HG03354 (cell line): ENCODE results near the gene GTPBP2.

Source experiments
- ATAC-seq: cut with Tn5 transposase; IDR thresholded peaks from one replicate; pipeline ENCODE4 v1.9.1; 2021; ENCODE audit warnings: mild to moderate bottlenecking; ENCODE audit not compliant: unreplicated experiment, poor library complexity, severe bottlenecking

The GTPBP2 gene

GRCh38 chr6:43588194-43588593 is 40.9 kb downstream of the GTPBP2 start:
- ATAC-seq: no peak

GRCh38 chr6:43584892-43585570 is 44.0 kb downstream of the GTPBP2 start:
- no peak for ATAC-seq

GRCh38 chr6:43582911-43583310 is 46.2 kb downstream of the GTPBP2 start:
- no peak for ATAC-seq

GRCh38 chr6:43579171-43579570 is 49.9 kb downstream of the GTPBP2 start:
- ATAC-seq: no peak

- no peak for ATAC-seq
Measured at GRCh38 chr6:43578748-43579147, 50.3 kb downstream of the GTPBP2 start.

- peak; percentile 90 for ATAC-seq
Measured at GRCh38 chr6:43575772-43576551, 53.1 kb downstream of the GTPBP2 start, which contains the start of the genes POLH and XPO5. Gene POLH (plus strand): TSS chr6:43576185. CDS start chr6:43582320, 6,135 bp downstream. Gene XPO5 (minus strand): TSS chr6:43576038. CDS start chr6:43575864, 174 bp downstream.

- no peak for ATAC-seq
Measured at GRCh38 chr6:43575105-43575771, 53.8 kb downstream of the GTPBP2 start.

- ATAC-seq: no peak
Measured at GRCh38 chr6:43572015-43572414, 57.0 kb downstream of the GTPBP2 start.

GRCh38 chr6:43570876-43571441 is 58.1 kb downstream of the GTPBP2 start:
- ATAC-seq: no peak
